Activated CD4-positive, alpha-beta memory T cell treated with anti-CD3 and anti-CD28 coated beads, Interleukin-2, amount 10 ng/mL, durations not matched to agents 7 days and 5 days (primary cell): Measurements from ENCODE around the gene ANKLE1. TPM values are rescaled to one million over a fixed set of nuclear protein-coding genes. Genes with fewer than 3 reads are reported as not detected.
A peak's percentile ranks its signal among the peaks of the same experiment; 100 is the strongest.
"Not testable (repeated sequence)": the region's sequence is repeated elsewhere in the genome, so short reads cannot be mapped to it uniquely, and the experiment has no call there.

Experiments used
- CTCF ChIA-PET: fragments of 350-600 bp; sonication (Branson Sonifier 250); formaldehyde crosslinking; loops from one replicate; lab custom pipeline; 2021; ENCODE audit warnings: antibody characterized with exemption, inconsistent platforms; lab: Charles Lee
- POLR2A ChIA-PET: fragments of 350-600 bp; sonication (Branson Sonifier 250); formaldehyde crosslinking; loops from one replicate; lab custom pipeline; 2021; ENCODE audit warnings: antibody characterized with exemption; lab: Charles Lee
- DNase-seq: peaks from one replicate; pipeline ENCODE4 v3.0.0-alpha.2; 2020
- H3K27ac Mint-ChIP-seq: one replicate; pipeline ENCODE4 v1.8.0; 2021; ENCODE audit warnings: mild to moderate bottlenecking, mixed read lengths
- H3K27me3 Mint-ChIP-seq: one replicate; pipeline ENCODE4 v1.8.0; 2021; ENCODE audit warnings: mixed read lengths
- H3K36me3 Mint-ChIP-seq: one replicate; pipeline ENCODE4 v1.8.0; 2021; ENCODE audit warnings: low read depth, mixed read lengths
- H3K4me1 Mint-ChIP-seq: one replicate; pipeline ENCODE4 v1.8.0; 2021; ENCODE audit warnings: mixed read lengths
- H3K4me3 Mint-ChIP-seq: one replicate; pipeline ENCODE4 v1.8.0; 2021; ENCODE audit warnings: mild to moderate bottlenecking, mixed read lengths
- H3K9me3 Mint-ChIP-seq: one replicate; pipeline ENCODE4 v1.8.0; 2021; ENCODE audit warnings: mixed read lengths
- total RNA-seq, 2 experiments: library from RNA; stranded (reverse); gene quantifications; one replicate each; pipeline ENCODE4 v1.2.3, GENCODE V29; 2021

ANKLE1 gene
- total RNA-seq, 2 experiments from 2014 or later = 7.6 to 8.2 TPM

GRCh38 chr19:17294051-17294891, 12.6 kb downstream of the ANKLE1 start:
- POLR2A ChIA-PET = interaction anchor here (1.1 to 2.9 kb wide), 2 partner anchors 10 to 215 kb away, joined by 3 to 13 read pairs; partner anchors contain the start of gene ABHD8

GRCh38 chr19:17295551-17295950, 13.8 kb downstream of the ANKLE1 start:
- H3K9me3 Mint-ChIP-seq, H3K36me3 Mint-ChIP-seq, POLR2A ChIA-PET, DNase-seq, H3K27ac Mint-ChIP-seq, H3K4me3 Mint-ChIP-seq, H3K27me3 Mint-ChIP-seq: not testable (repeated sequence)
- peaks cover 15% of the 10 kb centered on the region for H3K4me1 Mint-ChIP-seq
- CTCF ChIA-PET = interaction anchor here (0.6 kb wide), 2 partner anchors 10 to 15 kb away, joined by 4 to 5 read pairs; no protein-coding TSS in a partner anchor

More at GRCh38 chr19:17294051-17294891, 12.6 kb downstream of the ANKLE1 start:
- H3K36me3 Mint-ChIP-seq = peaks cover 7% of the 10 kb centered on the region
- peaks cover 15% of the 10 kb centered on the region for H3K4me1 Mint-ChIP-seq
- peaks cover 3% of the 10 kb centered on the region for H3K27me3 Mint-ChIP-seq
- H3K27ac Mint-ChIP-seq = no peak overlapping the region
- no peak overlapping the region for H3K4me3 Mint-ChIP-seq
- H3K9me3 Mint-ChIP-seq = no peaks in the 10 kb centered on the region
- DNase-seq = peak; percentile 66
- CTCF ChIA-PET = interaction anchor here (1.1 kb wide), 1 partner anchor 92 kb away, joined by 5 read pairs; no protein-coding TSS in a partner anchor

- Mint-ChIP-seq H3K4me1 (peaks cover 15% of the 10 kb centered on the region), H3K27ac (no peak overlapping the region), H3K9me3 (no peaks in the 10 kb centered on the region), H3K4me3 (no peak overlapping the region), H3K27me3 (no peaks in the 10 kb centered on the region), H3K36me3 (peaks cover 7% of the 10 kb centered on the region)
- DNase-seq = no peak
- ChIA-PET CTCF (interaction anchor here (0.6 kb wide), 2 partner anchors 9 to 16 kb away, joined by 4 to 5 read pairs; no protein-coding TSS in a partner anchor), POLR2A (no interaction called here)
Measured at GRCh38 chr19:17296273-17296672, 14.6 kb downstream of the ANKLE1 start.

- ChIA-PET POLR2A (no interaction called here), CTCF (interaction anchor here (0.7 kb wide), 1 partner anchor 169 kb away, joined by 3 read pairs; no protein-coding TSS in a partner anchor)
- H3K27me3 Mint-ChIP-seq = no peaks in the 10 kb centered on the region
- peaks cover 13% of the 10 kb centered on the region for H3K4me1 Mint-ChIP-seq
- DNase-seq = no peak
- no peak overlapping the region for H3K4me3 Mint-ChIP-seq
- H3K27ac Mint-ChIP-seq = no peak overlapping the region
- H3K9me3 Mint-ChIP-seq = no peaks in the 10 kb centered on the region
- peaks cover 7% of the 10 kb centered on the region for H3K36me3 Mint-ChIP-seq
Measured at GRCh38 chr19:17296976-17297375, 15.3 kb downstream of the ANKLE1 start.

GRCh38 chr19:17300992-17301619, 19.4 kb downstream of the ANKLE1 start:
- no peak for DNase-seq
- Mint-ChIP-seq H3K27me3 (no peaks in the 10 kb centered on the region), H3K9me3 (no peaks in the 10 kb centered on the region), H3K36me3 (peaks cover 7% of the 10 kb centered on the region), H3K4me3 (no peak overlapping the region), H3K4me1 (peaks cover 30% of the 10 kb centered on the region), H3K27ac (no peak overlapping the region)
- POLR2A ChIA-PET = interaction anchor here (1.2 kb wide), 1 partner anchor 34 kb away, joined by 3 read pairs; the partner anchor contains the start of gene BABAM1
- CTCF ChIA-PET = no interaction called here

GRCh38 chr19:17302391-17303166, 20.9 kb downstream of the ANKLE1 start:
- CTCF ChIA-PET = interaction anchor here (0.6 to 3.1 kb wide), 4 partner anchors 9 to 32 kb away, joined by 3 to 32 read pairs (median 4); partner anchors contain the start of gene ANO8

GRCh38 chr19:17303167-17303939, 21.7 kb downstream of the ANKLE1 start, which contains the start of gene ABHD8:
Gene ABHD8 (minus strand): TSS chr19:17303425. CDS start chr19:17301616, 1,809 bp downstream.
- peaks cover 1% of the 10 kb centered on the region for H3K36me3 Mint-ChIP-seq
- no peaks in the 10 kb centered on the region for H3K9me3 Mint-ChIP-seq
- DNase-seq = peak; percentile 95
- H3K27me3 Mint-ChIP-seq = no peaks in the 10 kb centered on the region
- H3K4me3 Mint-ChIP-seq = peak within 1 kb of the TSS; percentile 69
- ChIA-PET CTCF (interaction anchor here (0.6 to 3.1 kb wide), 4 partner anchors 10 to 99 kb away, joined by 3 to 32 read pairs (median 4); partner anchors contain the start of gene ANO8), POLR2A (interaction anchor here (0.8 to 4.8 kb wide), 5 partner anchors 10 to 177 kb away, joined by 3 to 50 read pairs (median 4); partner anchors contain the start of genes ANO8 and USE1)
- H3K4me1 Mint-ChIP-seq = peaks cover 46% of the 10 kb centered on the region
- peak within 1 kb of the TSS; percentile 54 for H3K27ac Mint-ChIP-seq

More at GRCh38 chr19:17302391-17303166, 20.9 kb downstream of the ANKLE1 start:
- no peak for DNase-seq
- H3K27ac Mint-ChIP-seq = no peak overlapping the region
- H3K4me3 Mint-ChIP-seq = peak overlapping the region; percentile 69
- POLR2A ChIA-PET = interaction anchor here (1.2 to 4.8 kb wide), 4 partner anchors 9 to 35 kb away, joined by 3 to 50 read pairs (median 8); partner anchors contain the start of genes ANO8 and BABAM1
- peaks cover 5% of the 10 kb centered on the region for H3K36me3 Mint-ChIP-seq
- no peaks in the 10 kb centered on the region for H3K9me3 Mint-ChIP-seq
- H3K27me3 Mint-ChIP-seq = no peaks in the 10 kb centered on the region
- H3K4me1 Mint-ChIP-seq = peaks cover 41% of the 10 kb centered on the region

- H3K27ac Mint-ChIP-seq = no peak overlapping the region
- CTCF ChIA-PET = interaction anchor here (0.6 to 3.1 kb wide), 4 partner anchors 11 to 98 kb away, joined by 3 to 32 read pairs (median 4); partner anchors contain the start of gene ANO8
- peaks cover 46% of the 10 kb centered on the region for H3K4me1 Mint-ChIP-seq
- POLR2A ChIA-PET = interaction anchor here (0.8 to 4.8 kb wide), 5 partner anchors 10 to 178 kb away, joined by 3 to 50 read pairs (median 4); partner anchors contain the start of genes ANO8 and USE1
- H3K36me3 Mint-ChIP-seq = no peaks in the 10 kb centered on the region
- DNase-seq = no peak
- no peaks in the 10 kb centered on the region for H3K27me3 Mint-ChIP-seq
- H3K4me3 Mint-ChIP-seq = peak overlapping the region; percentile 69
- no peaks in the 10 kb centered on the region for H3K9me3 Mint-ChIP-seq
Measured at GRCh38 chr19:17303940-17304267, 22.2 kb downstream of the ANKLE1 start.

GRCh38 chr19:17304386-17305215, 22.9 kb downstream of the ANKLE1 start:
- H3K4me1 Mint-ChIP-seq = peaks cover 52% of the 10 kb centered on the region
- DNase-seq = no peak
- peak overlapping the region; percentile 89 for H3K4me3 Mint-ChIP-seq
- no peaks in the 10 kb centered on the region for H3K27me3 Mint-ChIP-seq
- peaks cover 5% of the 10 kb centered on the region for H3K36me3 Mint-ChIP-seq
- ChIA-PET POLR2A (interaction anchor here (0.8 to 4.8 kb wide), 7 partner anchors 11 to 179 kb away, joined by 3 to 50 read pairs (median 5); partner anchors contain the start of genes ANO8 and MVB12A), CTCF (interaction anchor here (0.6 to 3.1 kb wide), 20 partner anchors 9 to 234 kb away, joined by 3 to 32 read pairs (median 5); partner anchors contain the start of genes ANKLE1, ANO8, BABAM1 and BST2)
- peak overlapping the region; percentile 90 for H3K27ac Mint-ChIP-seq
- no peaks in the 10 kb centered on the region for H3K9me3 Mint-ChIP-seq

GRCh38 chr19:17305216-17305516, 23.5 kb downstream of the ANKLE1 start:
- CTCF ChIA-PET = interaction anchor here (0.6 to 3.1 kb wide), 20 partner anchors 9 to 235 kb away, joined by 3 to 32 read pairs (median 5); partner anchors contain the start of genes ANKLE1, ANO8, BABAM1 and BST2
- peak overlapping the region; percentile 90 for H3K27ac Mint-ChIP-seq

More at GRCh38 chr19:17305216-17305516, 23.5 kb downstream of the ANKLE1 start:
- DNase-seq = no peak
- Mint-ChIP-seq H3K9me3 (no peaks in the 10 kb centered on the region), H3K4me1 (peaks cover 53% of the 10 kb centered on the region), H3K4me3 (peak overlapping the region; percentile 89), H3K36me3 (peaks cover 5% of the 10 kb centered on the region), H3K27me3 (no peaks in the 10 kb centered on the region)
- POLR2A ChIA-PET = interaction anchor here (0.6 to 4.8 kb wide), 7 partner anchors 12 to 115 kb away, joined by 3 to 50 read pairs (median 5); partner anchors contain the start of genes ANO8 and MVB12A
